Erythroblast (primary cell): ENCODE measurements around the gene ENPP1.
"Not testable (repeated sequence)": the region's sequence is repeated elsewhere in the genome, so short reads cannot be mapped to it uniquely, and the experiment has no call there.

ENCODE experiments used
- DNase-seq, 2 experiments: peaks; one replicate each; lab custom pipeline; 2025; lab: John Stamatoyannopoulos, UW
- GATA1 ChIP-seq: IDR thresholded peaks from 2 replicates; pipeline ENCODE4 v1.6.1; 2011; ENCODE audit warnings: low read depth, mild to moderate bottlenecking, control low read depth, low read length, moderate library complexity
- POLR2A ChIP-seq: IDR thresholded peaks from 2 replicates; pipeline ENCODE4 v1.6.1; 2011; ENCODE audit warnings: mild to moderate bottlenecking, low read length

Gene ENPP1

DNA sequence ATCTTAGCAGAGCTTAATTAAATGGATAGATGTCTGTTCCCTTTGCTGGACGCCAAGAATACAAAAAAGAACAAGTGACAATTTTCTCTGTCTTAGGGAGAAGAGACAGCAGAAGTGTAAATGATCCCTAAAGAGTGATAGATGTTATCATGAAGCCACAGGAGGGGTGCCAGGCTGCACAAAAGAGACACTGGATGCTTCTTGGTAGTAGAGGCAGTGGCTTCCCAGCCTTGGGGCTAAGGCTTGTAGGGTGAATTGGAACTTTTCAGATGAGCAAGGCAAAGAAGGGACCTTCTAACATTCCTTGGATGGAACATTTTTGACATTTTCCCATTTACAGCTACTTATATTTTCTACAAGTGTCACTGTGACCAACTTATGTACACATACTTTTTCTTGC, 85.4 kb downstream of the ENPP1 start:
- no peak for DNase-seq
- TF ChIP-seq GATA1 (no peak), POLR2A (no peak)

DNA sequence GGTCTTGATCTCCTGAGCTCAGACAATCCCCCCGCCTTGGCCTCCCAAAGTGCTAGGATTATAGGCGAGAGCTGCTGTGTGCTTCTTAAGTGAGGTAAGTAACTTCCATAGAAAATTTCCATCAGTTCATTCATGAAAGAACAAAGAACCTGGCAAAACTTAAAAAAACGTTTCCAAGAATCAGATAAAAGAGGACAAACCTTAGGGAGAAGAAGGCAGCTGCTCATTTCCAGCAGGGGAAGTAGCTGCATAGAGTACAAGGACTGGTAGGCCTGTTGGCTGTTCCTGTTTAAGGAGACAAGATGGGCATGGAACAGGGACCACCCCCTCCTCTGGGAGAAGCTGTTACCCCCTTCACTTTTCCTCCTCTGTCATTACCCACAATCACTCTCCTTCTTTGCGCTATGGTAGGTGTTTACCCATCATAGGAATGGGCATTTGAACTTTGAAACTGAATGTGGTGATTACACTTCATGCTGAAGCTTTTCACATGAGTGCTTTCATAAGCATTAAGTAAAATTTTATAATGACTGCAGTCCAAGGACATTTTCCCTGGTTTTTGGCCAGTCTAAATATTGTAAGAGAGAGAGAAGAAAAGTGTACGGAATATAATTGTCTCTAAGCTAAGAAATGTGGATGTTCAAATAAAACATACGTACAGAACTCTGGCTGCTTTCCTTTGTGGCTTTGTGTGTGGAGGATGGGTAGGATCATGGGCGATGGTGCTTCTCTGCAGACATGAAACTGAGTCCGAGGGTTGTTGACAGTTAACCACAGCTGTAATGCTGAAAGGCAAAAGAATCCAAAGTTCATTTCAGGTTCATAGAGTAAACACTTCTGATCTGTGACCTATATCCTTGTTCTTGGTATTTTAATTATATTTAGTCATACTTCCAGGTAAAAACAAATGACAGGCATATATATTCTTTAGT, 86.9 kb downstream of the ENPP1 start:
- DNase-seq = no peak
- TF ChIP-seq POLR2A (no peak), GATA1 (no peak)

GRCh38 chr6:131897050-131897435, 89.2 kb downstream of the ENPP1 start:
- TF ChIP-seq GATA1 (no peak), POLR2A (no peak)
- DNase-seq = no peak

DNA sequence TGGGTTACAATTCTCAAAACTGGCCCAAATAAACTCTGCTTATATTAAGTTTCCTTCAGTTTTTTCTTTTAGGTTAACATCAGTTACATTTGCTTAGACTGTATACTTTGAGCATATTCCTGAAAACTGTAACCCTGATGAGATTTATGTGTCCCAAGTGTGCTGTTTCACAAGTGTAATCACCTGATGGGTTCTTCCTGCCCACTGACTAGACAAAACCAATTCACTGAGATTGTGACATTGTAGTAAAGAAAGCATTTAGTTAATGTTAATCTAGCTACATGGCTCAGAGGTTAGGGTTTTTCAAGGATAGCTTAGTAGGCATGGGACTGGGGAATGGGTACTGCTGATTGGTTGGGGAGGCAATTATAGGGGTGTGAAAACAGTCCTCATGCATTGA, 89.8 kb downstream of the ENPP1 start:
- no peak for DNase-seq

DNA sequence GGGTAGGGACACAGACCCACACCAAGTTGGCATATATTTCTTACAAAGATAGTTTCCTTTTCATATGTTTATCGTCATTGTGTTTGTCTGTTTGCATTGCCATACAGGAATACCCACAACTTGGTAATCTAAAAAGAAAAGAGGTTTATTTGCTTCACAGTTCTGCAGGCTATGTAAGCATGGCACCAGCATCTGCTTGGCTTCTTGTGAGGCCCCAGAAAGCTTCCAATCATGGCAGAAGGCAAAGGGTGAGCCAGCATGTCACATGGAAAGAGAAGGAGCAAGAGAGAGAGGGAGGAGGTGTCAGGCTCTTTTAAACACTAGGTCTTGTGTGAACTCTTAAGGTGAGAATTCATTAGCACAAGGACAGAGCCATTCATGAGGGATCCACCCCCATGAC, 90.9 kb downstream of the ENPP1 start:
- TF ChIP-seq POLR2A (no peak), GATA1 (no peak)
- DNase-seq = no peak

More for the DNA sequence above, 89.8 kb downstream of the ENPP1 start:
- TF ChIP-seq GATA1 (no peak), POLR2A (no peak)

DNA sequence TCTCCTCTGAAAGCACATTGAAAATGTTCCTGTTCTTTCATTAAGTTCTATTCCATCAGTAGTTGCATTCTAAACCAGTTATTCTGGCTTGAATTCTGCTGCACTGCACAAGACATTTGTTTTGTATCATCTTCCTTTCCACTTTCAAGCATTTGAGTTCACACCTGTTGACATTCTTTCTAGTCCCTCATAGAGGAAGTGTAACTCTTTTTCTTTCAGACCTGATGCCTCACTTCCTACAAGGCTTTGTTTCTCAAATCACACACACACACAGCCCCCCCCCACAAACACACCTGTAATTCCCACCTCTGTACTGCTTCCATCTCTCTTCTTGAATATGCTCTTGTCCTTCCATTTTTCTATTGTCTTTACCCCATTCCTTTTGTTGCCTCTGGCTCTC, 92.4 kb downstream of the ENPP1 start:
- no peak for DNase-seq
- no peak for TF ChIP-seq GATA1
- no peak for TF ChIP-seq POLR2A

DNA sequence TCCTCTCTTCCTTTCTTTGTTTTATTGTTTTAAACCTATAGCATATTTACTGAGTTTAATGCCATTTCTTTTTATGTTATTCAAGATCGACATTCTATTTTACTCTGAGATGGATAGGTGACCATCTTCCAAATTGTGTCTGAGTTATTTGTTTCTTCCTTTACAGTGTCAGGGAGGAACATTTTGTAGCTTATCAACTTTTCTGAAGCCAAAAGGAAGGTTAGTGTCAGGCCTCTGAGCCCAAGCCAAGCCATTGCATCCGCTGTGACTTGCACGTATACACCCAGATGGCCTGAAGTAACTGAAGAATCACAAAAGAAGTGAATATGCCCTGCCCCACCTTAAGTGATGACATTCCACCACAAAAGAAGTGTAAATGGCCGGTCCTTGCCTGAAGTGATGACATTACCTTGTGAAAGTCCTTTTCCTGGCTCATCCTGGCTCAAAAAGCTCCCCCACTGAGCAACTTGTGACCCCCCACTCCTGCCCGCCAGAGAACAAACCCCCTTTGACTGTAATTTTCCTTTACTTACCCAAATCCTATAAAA, 93.6 kb downstream of the ENPP1 start:
- DNase-seq = not testable (repeated sequence)

GRCh38 chr6:131903734-131904133, 95.9 kb downstream of the ENPP1 start:
- not testable (repeated sequence) for DNase-seq

DNA sequence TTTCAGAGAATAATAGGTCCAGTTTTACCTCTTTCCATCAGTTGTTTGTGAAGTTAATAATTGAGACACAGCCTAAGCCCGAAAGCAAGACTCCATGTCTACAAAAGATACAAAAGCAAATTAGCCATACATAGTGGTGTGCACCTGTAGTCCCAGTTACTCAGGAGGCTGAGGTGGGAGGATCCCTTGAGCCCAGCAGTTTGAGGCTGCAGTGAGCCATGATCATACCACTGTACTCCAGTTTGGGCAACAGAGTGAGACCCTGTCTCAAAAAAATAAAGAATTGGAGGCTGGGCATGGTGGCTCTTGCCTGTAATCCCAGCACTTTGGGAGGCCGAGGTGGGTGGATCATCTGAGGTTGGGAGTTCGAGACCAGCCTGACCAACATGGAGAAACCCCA, 101.0 kb downstream of the ENPP1 start:
- DNase-seq = not testable (repeated sequence)

DNA sequence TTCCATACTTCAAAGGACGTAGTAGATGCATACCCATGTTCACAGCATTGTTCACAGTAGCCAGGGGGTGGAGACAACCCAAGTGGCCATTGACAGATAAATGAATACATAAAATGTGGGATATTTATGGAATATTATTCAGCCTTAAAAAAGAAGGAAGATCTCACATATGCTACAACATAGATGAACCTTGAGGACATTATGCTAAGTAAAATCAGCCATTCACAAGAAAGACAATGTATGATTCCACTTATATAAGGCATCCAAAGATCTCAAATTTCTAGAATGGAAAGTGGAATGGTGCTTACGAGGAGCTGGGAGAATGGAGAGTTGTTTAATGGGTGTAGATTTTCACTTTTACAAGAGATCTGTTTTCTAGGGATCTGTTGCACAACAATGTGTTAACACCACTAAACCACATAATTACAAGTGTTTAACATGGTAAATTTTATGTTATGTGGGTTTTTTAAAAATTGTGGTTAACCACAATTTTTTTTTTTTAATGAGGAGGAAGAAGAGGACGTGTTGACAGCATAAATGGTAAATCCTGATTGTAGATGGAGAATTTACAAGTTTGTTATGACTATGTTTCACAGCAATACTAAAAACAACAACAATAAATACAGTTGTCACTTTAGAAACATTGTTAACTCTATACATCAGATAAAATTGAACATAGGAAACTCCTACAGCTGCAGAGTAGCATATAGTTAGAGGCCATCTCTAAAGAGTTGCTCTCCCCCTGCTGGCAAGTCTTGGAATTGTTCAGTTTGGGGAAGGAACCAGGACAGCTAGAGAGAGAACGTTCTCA, 101.8 kb downstream of the ENPP1 start:
- no peak for TF ChIP-seq POLR2A
- no peak for TF ChIP-seq GATA1
- DNase-seq = peak; percentile 66 to 77

DNA sequence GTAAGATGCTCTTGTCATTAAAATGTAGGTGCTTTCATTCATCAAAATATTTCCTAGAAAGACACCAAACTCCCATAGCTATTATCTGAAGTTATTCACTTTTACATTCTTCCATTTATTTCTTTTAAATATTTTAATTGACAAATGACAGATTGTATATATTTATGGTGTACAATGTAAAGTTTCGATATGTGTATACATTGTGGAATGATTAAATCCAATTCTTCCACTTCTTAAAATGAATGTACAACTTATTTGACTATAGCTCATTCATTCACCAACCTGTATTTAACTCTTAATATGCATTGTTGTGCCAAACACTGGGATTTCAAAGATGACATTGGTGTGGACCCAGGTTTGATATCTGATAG, 102.4 kb downstream of the ENPP1 start:
- no peak for TF ChIP-seq GATA1
- no peak for TF ChIP-seq POLR2A
- no peak for DNase-seq

GRCh38 chr6:131910956-131911355, 103.1 kb downstream of the ENPP1 start:
- no peak for DNase-seq
- no peak for TF ChIP-seq GATA1
- no peak for TF ChIP-seq POLR2A

DNA sequence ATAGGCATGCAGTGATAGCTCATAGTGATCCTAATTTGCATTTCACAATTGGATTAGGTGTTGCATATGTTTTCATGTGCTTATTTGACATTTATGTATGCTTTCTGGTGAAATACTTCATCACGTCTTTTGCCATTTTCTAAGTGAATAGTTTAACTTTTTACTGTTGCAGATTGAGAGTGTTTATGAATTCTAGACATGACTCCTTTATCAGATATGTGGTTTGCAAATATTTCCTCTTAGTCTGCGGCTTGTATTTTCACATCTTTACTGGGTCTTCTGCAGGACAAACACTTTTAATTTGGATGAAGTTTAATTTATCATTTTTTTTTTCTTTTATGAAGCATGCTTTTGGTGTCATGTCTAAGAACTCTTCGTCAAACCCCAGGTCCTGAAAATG, 104.1 kb downstream of the ENPP1 start:
- no peak for DNase-seq
- TF ChIP-seq GATA1 = no peak
- TF ChIP-seq POLR2A = no peak

GRCh38 chr6:131914234-131914633, 106.4 kb downstream of the ENPP1 start:
- no peak for DNase-seq
- TF ChIP-seq GATA1 (no peak), POLR2A (no peak)
